Neuron (in vitro differentiated cells): ENCODE measurements around the gene DRAXIN.

Experiments used
- H2AFZ ChIP-seq: one replicate; pipeline ENCODE4 v1.6.1; 2013; ENCODE audit warnings: low read depth, mild to moderate bottlenecking, inconsistent platforms, low read length, moderate library complexity
- H3K27me3 ChIP-seq: one replicate; pipeline ENCODE4 v1.6.1; 2013; ENCODE audit warnings: low read length; ENCODE audit not compliant: insufficient read depth
- H3K36me3 ChIP-seq: one replicate; pipeline ENCODE4 v1.6.1; 2013; ENCODE audit warnings: low read length; ENCODE audit not compliant: insufficient read depth
- H3K4me1 ChIP-seq: one replicate; pipeline ENCODE4 v1.6.1; 2013; ENCODE audit warnings: low read length; ENCODE audit not compliant: insufficient read depth
- H3K4me3 ChIP-seq: 2 replicates; pipeline ENCODE4 v1.5.1; 2013; ENCODE audit warnings: mild to moderate bottlenecking, low read length, moderate library complexity
- H3K9me3 ChIP-seq: one replicate; pipeline ENCODE4 v1.6.1; 2013; ENCODE audit warnings: low read length

Gene DRAXIN

DNA sequence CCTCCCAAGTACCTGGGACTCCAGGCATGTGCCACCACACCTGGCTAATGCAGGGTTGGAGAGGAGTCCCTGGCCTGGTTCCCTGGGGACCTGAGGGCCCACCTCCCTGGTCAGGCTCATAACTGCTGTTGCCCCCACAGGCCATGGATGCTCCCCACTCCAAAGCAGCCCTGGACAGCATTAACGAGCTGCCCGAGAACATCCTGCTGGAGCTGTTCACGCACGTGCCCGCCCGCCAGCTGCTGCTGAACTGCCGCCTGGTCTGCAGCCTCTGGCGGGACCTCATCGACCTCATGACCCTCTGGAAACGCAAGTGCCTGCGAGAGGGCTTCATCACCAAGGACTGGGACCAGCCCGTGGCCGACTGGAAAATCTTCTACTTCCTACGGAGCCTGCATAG is 23.0 kb upstream of the DRAXIN start:
- Histone ChIP-seq H3K4me3 (no peak overlapping the region), H3K36me3 (peaks cover 40% of the 10 kb centered on the region), H3K9me3 (no peaks in the 10 kb centered on the region), H3K27me3 (no peaks in the 10 kb centered on the region), H2AFZ (no peak overlapping the region), H3K4me1 (peaks cover 3% of the 10 kb centered on the region)

DNA sequence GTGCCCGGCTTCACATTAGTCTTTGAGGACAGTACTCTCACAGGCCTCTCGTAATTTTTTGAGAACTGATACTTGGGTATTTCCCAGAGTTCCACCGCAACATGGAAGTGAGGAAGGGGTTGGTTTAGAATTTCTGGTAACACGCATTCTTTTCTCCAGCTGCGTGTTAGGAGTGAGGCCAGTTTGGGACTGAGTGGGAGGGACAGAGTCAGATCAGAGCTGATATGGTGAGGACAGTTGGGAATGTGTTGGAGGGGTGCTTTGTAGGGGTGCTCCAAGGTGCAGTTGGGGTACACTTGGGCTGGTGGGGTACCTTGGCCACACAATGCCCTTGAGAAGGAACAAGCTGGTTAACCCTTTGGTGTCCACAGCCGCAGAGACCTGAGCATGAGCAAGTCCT is 20.8 kb upstream of the DRAXIN start:
- no peak overlapping the region for H2AFZ ChIP-seq
- H3K36me3 ChIP-seq = peaks cover 59% of the 10 kb centered on the region
- H3K9me3 ChIP-seq = no peaks in the 10 kb centered on the region
- peaks cover 3% of the 10 kb centered on the region for H3K4me1 ChIP-seq
- no peak overlapping the region for H3K4me3 ChIP-seq
- H3K27me3 ChIP-seq = no peaks in the 10 kb centered on the region

DNA sequence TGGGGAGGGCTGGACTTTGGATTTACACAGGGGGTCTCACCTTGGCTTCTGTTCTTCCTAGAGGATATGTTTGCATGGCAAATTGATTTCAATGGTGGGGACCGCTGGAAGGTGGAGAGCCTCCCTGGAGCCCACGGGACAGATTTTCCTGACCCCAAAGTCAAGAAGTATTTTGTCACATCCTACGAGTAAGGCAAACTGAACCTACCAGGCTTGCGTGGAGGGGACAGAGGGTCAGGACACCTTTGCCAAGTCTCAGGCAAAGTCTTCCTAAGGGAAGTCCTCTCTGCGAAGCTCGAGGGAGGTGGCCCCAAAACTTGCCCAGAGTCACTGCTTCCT is 20.3 kb upstream of the DRAXIN start:
- H3K27me3 ChIP-seq = no peaks in the 10 kb centered on the region
- H3K36me3 ChIP-seq = peaks cover 62% of the 10 kb centered on the region
- H3K9me3 ChIP-seq = no peaks in the 10 kb centered on the region
- peaks cover 3% of the 10 kb centered on the region for H3K4me1 ChIP-seq
- H3K4me3 ChIP-seq = no peak overlapping the region
- H2AFZ ChIP-seq = no peak overlapping the region

DNA sequence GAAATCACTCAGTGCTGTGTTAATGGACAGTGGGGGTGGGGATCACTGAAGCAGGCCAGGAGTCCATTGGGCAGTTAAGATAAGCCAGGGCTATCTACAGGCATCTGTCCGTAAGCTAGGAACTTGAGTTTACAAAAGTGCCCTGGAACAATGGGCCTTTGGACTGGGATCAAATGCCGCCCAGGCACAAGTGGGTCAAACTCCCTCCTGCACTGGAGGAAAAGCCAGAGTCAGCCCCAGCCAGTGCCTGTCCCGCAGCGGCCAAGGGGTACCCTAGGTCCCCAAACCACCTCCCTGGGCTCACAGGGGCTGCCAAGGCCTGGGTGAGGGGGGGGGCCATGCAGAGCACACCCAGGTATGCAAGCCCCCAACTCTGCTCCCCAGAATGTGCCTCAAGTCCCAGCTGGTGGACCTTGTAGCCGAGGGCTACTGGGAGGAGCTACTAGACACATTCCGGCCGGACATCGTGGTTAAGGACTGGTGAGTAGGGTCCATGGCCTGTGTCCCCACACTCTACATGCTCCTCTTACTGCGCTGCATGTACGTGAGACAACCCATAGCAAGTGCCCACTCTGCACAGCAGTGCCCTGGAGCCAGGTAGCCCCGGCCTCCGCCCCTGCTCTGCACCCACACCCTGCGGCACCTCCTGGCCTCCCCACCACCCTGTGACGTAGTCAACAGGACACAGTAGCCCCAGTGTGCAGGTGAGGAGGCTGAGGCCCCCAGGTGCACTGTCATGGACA is 19.8 kb upstream of the DRAXIN start:
- H3K27me3 ChIP-seq = no peaks in the 10 kb centered on the region
- peaks cover 3% of the 10 kb centered on the region for H3K4me1 ChIP-seq
- peaks cover 68% of the 10 kb centered on the region for H3K36me3 ChIP-seq
- H3K4me3 ChIP-seq = no peak overlapping the region
- H2AFZ ChIP-seq = no peak overlapping the region
- no peaks in the 10 kb centered on the region for H3K9me3 ChIP-seq

DNA sequence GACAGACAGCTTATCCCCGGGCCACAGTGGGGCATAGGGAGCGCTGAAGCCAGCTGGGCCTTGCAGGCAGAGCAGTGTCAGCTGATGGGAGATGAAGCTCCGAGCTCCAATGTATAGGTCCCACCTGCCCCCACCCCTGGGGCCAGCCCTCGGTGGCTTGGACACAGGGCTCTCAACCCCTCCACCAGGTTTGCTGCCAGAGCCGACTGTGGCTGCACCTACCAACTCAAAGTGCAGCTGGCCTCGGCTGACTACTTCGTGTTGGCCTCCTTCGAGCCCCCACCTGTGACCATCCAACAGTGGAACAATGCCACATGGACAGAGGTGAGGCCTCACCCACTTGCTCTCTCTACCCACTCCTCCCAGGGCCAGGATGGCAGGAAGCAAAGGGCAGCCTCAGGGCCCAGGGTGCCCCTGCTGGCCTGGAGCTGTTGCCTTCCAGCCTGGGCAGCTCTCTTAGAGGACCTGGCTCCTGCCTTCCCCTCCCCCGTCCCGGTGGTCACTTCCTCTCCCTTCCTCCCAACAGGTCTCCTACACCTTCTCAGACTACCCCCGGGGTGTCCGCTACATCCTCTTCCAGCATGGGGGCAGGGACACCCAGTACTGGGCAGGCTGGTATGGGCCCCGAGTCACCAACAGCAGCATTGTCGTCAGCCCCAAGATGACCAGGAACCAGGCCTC is 18.3 kb upstream of the DRAXIN start:
- H2AFZ ChIP-seq = no peak overlapping the region
- H3K9me3 ChIP-seq = no peaks in the 10 kb centered on the region
- H3K36me3 ChIP-seq = peaks cover 70% of the 10 kb centered on the region
- H3K27me3 ChIP-seq = no peaks in the 10 kb centered on the region
- H3K4me3 ChIP-seq = no peak overlapping the region
- peaks cover 3% of the 10 kb centered on the region for H3K4me1 ChIP-seq

DNA sequence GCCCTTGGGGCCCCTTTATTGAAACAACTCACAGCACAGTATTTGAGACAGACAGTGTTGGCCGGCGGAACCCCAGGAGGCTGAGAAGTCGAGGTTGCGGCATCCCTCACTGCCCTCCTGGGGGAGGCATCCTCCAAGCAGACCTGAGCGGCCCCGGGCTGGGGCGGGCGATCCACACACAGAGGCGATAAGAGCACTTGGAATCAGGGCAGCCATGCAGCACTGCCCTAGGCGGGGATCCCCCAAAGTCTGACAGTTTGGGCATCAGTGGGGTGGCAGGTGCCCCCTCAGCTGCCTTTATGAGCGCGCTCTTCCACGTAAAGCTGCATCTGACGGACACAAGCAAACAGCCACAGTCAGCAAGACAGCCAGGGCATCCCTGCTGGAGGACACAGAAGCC is 17.0 kb upstream of the DRAXIN start:
- H3K9me3 ChIP-seq = no peaks in the 10 kb centered on the region
- H3K4me1 ChIP-seq = peaks cover 3% of the 10 kb centered on the region
- no peak overlapping the region for H3K4me3 ChIP-seq
- no peaks in the 10 kb centered on the region for H3K27me3 ChIP-seq
- H2AFZ ChIP-seq = no peak overlapping the region
- peaks cover 71% of the 10 kb centered on the region for H3K36me3 ChIP-seq

DNA sequence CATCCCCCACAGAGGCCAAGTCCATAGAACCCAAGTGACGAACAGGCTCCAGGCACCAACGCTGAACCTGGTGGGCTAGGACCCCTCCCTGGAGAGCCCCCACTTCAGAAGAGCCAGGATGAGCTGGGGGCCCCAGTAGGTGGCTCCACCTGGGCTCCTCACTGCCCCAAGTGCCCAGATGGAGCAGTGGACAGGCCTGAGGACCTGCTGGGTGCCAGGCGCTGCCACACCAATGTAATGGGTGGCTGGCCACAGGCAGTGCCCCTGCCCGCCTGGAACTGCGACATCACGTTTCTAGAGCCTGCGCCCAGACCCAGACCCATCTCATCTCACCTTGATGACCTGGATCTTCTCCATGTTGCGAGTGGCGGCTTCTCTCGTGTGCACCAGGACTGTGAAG is 16.2 kb upstream of the DRAXIN start:
- Histone ChIP-seq H2AFZ (no peak overlapping the region), H3K4me3 (no peak overlapping the region), H3K9me3 (no peaks in the 10 kb centered on the region), H3K27me3 (no peaks in the 10 kb centered on the region), H3K4me1 (peaks cover 5% of the 10 kb centered on the region), H3K36me3 (peaks cover 69% of the 10 kb centered on the region)

DNA sequence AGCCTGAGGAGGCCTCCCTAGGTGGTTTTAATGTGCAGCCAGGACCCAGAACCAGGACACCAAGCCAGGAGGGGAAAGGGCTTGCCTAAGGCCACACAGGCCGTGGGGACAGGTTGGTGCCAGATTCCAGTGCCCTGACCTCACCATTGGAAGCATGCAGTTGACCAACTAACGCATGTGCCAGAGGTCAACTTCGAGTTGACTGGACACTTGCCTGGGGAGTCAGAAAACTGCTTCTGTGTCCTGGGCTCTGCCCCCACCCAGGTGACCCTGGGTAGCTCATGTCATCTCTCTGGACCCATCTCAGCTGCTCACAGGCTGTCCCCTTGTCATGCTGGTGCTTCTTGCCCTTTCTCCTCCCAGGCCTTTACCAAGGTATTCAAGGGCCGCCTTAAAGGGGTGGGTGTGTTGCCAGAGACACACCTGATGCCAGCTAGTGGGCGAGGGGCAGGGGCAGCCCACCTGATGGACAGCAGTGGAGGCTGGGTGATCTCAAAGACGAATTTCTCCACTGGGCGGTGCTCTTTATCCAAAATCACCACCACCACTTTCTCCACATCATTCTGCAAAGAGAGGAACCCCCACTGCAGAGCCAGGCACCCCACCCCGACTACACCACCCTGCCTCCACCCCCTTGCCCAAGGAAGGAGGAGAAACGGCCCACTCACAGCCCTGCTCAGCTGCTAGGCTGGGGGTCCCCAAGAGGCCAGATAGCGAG is 15.0 kb upstream of the DRAXIN start:
- no peak overlapping the region for H2AFZ ChIP-seq
- no peaks in the 10 kb centered on the region for H3K27me3 ChIP-seq
- H3K9me3 ChIP-seq = no peaks in the 10 kb centered on the region
- H3K4me1 ChIP-seq = peaks cover 8% of the 10 kb centered on the region
- H3K4me3 ChIP-seq = no peak overlapping the region
- peaks cover 60% of the 10 kb centered on the region for H3K36me3 ChIP-seq

DNA sequence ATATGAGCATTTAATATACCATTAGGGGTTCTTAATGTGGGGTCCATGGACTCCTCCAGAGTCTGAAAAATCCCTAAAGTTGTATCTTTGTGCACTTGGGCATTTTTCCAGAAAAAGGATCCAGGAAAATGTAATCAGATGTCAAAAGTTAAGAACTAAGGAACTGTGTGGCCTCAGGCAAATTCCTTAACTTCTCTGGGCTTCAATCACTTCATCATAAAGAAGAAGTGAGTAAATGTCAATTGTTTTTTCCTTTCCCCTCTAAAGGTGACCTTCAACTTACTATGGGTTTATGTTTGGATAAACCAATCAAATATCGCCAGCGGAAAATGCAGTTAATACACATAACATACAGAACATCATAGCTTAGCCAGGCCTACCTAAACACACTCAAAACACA is 13.1 kb upstream of the DRAXIN start:
- H3K4me3 ChIP-seq = no peak overlapping the region
- peaks cover 25% of the 10 kb centered on the region for H3K4me1 ChIP-seq
- no peak overlapping the region for H2AFZ ChIP-seq
- H3K27me3 ChIP-seq = no peaks in the 10 kb centered on the region
- no peaks in the 10 kb centered on the region for H3K9me3 ChIP-seq
- peaks cover 43% of the 10 kb centered on the region for H3K36me3 ChIP-seq

DNA sequence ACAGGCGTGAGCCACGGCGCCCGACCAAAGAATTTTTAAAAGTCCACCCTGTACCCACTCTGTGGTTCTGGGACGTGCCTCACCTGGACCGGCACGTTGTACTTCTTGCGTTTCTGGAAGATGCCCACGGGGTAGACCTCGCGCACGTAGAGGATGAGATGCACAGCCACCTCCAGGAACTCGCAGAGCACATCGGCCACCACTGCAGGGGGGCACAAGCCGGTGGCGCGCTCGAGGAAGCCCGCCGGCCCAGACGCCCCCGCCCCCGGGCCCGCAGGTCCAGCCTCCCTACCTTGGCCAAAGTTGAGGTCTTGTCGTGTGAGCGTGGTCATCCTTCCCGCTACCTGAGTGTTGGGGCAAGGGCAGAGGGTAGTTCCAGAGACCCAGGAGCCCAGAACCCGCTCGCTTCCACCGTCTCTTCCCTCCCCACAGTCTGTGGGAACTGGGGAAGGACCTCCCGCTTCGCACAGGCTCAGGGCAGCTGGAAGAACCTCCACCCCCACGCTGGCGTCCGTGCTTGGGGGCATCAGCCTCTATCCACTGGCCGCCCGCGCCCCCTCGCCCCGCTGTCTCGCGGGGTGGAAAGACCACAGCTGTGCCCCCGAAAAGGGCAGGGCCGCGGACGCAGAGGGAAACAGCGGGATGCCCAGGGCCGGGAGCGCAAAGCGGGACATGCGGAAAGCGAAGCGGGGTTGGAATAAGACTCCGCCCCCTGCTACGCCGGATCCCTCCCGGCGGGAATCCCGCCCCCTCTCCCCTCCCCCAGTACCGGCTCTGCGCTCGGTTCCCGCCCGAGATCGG is 11.0 kb upstream of the DRAXIN start:
- peaks cover 25% of the 10 kb centered on the region for H3K4me1 ChIP-seq
- no peaks in the 10 kb centered on the region for H3K9me3 ChIP-seq

DNA sequence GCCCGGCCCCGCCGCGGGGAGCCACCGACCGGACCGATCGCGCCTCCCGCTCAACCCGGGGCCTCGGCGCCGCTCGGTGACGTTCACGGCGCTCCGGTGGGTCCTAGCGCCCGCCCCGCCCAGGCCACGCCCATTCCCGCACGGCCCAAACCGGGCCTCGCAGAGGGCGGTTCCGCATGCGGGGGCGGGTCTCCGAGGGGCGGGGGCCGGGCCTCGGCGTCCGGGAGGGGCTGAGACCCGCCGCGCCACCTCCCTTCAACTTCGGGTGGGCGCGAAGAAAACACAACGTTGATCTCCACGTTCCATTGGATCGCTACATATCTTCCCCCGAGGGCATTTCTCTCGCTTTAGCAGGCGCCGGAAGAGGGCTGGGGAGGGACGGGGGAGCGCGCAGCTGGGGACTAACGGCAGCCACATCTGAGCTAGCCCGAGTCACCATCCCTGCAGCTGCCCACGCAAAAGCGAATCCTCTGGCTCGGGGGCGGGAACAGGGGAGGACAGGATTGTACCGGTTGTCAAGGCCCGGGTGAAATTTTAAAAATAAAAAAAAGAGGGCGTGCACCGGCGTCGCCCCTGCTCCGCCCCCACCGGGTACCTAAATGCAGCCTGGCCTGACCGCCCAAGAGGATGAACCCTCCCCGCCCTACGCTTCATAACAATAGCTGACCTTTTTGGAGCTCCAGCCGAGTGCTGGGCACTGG is 10.3 kb upstream of the DRAXIN start, which contains the start of gene MAD2L2:
Gene MAD2L2 (minus strand): TSS at position 78 of the 701 bp plus-strand sequence. CDS start 547 bp downstream, outside the sequence.
- Histone ChIP-seq H3K9me3 (no peaks in the 10 kb centered on the region), H3K27me3 (no peaks in the 10 kb centered on the region), H3K4me3 (peak within 1 kb of the TSS; percentile 89), H3K4me1 (peaks cover 25% of the 10 kb centered on the region), H3K36me3 (peaks cover 22% of the 10 kb centered on the region), H2AFZ (no peak within 1 kb of the TSS)

More for the DNA sequence above, 11.0 kb upstream of the DRAXIN start:
- Histone ChIP-seq H2AFZ (no peak overlapping the region), H3K4me3 (peak overlapping the region; percentile 89), H3K27me3 (no peaks in the 10 kb centered on the region), H3K36me3 (peaks cover 29% of the 10 kb centered on the region)

DNA sequence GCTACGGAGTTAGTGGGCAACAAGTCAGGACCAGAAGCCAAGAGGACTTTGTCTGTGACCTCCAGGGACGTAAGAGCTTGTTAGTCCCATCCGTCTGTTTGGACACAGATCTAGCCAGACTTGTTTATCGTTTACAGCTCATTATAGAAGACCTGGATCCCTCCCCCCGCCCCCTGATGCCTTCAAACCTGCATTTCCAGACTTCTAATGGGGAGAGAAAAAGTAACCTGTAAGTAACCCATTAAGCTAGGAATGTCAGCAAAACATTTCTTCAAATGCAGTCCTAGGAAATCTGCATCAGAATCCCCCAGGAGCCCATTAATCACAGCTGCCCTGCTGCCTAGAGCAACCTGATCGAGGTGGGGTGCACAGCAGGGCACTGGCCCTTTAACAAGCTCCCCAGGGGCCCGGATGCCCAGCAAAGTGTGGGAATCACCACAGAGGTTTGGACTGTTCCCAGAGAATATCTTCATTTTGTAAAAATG is 9.2 kb upstream of the DRAXIN start:
- H3K27me3 ChIP-seq = no peaks in the 10 kb centered on the region
- H3K4me1 ChIP-seq = peaks cover 25% of the 10 kb centered on the region
- H3K4me3 ChIP-seq = peak overlapping the region; percentile 89
- no peaks in the 10 kb centered on the region for H3K9me3 ChIP-seq
- no peak overlapping the region for H2AFZ ChIP-seq
- peaks cover 11% of the 10 kb centered on the region for H3K36me3 ChIP-seq
